Femur (tissue), 1 donor: ENCODE data around the gene AIF1L.
A peak's percentile ranks its signal among the peaks of the same experiment; 100 is the strongest.

Experiments used
- DNase-seq: peaks from one replicate; pipeline ENCODE4 v3.0.0-alpha.2; 2017

AIF1L gene

GRCh38 chr9:131078427-131079366, 17.6 kb upstream of the AIF1L start:
- no peak for DNase-seq

DNA sequence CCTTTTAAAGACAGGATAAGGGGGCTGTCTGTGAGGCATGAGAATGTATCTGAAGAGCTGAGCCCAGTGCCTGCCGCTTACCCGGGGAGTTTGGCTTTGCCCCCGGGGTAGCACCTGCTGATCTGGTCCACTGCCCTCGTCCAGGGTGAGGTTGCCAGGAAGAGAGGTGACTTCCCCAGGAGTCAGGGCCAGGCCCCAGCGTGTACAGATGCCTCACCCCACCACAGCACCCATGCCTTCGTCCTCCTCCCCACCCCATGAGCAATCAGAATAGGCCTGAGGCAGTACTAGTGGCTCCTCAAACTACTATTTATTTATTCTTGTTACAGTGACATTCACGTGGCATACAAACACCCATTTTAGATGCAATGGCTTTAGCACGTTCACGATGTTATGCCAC, 15.7 kb upstream of the AIF1L start:
- DNase-seq, result no peak

GRCh38 chr9:131081868-131082267, 14.5 kb upstream of the AIF1L start:
- no peak for DNase-seq

DNA sequence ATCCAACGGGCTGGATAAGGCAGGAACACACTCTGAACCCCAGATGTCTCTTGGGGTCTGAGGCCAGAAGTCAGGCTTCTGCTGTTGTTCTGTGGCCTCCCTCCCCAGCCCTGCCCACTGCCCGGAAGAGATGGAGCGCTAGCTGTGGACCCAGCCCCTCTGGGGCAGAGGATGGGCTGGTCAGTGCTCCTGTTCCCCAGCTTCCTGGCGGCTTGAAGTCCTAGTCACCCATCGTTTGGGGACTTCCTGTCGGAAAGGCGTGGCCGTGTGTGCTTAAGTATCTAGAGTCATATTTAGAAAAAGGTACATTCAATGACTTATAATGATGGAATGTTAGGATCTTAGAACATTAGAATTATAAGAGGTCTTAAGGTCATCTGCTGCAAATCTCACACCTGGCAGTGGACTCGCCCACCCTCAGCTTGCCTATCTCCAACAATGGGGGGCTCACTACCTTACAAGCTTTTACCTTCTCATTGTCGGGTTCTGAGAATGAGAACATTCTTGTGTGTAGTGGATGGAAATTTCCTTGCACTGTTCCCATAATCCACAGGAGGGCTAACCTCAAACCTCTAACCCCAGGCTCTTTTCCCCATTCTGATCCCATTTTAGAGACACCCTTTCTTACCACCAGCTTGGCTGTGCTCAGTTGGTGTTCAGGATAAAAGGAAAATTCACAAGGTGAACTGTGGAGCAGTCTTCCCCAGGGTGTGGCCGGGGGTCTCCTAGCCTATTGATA, 13.4 kb upstream of the AIF1L start:
- no peak for DNase-seq

- no peak for DNase-seq
These were observed 11.5 kb upstream of the AIF1L start for GRCh38 chr9:131084661-131085369.

DNA sequence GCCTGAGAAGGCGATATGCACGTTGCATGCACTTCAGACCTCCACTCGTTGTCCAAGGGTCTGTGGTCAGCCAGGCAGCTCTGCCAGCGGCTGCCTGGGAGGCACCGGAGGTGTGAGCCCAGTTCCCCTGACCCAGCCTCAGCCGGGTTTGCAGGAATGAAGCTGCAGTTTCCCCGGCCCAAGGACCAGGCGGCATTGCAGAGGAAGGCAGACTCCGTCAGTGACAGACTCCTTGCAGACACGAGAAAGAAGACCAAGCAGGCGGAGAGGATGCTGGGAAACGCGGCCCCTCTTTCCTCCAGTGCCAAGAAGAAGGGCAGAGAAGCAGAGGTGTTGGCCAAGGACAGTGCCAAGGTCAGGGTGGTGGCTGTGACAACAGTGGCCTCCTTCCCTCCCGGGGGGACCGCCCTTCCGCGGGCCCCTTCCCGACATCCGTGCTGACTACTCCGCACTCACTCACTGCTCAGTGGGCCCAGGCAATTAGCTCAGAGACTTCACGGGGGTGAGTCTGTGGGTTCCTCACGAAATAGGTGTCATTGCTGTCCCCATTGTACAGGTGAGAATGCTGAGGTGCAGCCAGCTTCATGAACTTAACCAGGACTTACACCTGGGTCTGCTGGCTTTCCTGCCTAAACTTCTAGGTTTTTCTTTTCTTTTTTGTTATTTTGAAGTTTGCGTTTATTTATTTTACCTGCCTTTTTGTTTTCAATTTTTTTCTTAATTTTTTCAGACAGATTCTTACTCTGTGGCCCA, 10.8 kb upstream of the AIF1L start:
- DNase-seq, result no peak

GRCh38 chr9:131087354-131087893, 8.9 kb upstream of the AIF1L start:
- DNase-seq, result no peak

DNA sequence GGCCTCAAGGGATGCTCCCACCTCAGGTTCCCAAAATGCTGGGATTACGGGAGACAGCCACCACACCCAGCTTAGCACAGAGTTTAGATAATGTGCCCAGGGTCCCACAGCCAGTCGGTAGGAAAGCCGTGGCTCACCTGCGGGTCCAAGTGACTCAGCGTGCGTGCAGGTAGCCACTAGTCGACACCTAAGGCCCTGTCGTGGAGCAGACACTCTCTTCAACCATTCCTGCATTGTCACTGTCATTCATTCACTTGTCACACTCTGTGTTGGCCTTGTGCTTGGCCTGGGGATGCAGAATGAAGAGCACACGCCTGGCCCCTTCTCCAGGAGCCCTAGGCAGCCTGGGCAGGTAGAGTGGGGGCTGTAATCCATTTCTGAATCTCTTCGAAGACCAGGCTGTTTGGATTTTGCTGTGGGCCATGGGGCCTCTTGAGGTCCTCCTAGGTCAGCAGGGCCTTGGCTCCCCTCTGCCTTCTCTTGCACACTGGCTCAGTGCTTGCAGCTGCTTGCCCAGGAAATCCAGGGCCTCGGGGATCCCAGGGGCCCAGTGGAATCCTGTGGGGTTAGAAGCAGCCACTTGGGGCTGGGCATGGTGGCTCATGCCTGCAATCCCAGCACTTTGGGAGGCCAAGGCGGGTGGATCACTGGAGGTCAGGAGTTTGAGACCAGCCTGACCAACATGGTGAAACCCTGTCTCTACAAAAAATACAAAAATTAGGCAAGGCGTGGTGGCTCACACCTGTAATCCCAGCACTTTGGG, 6.1 kb upstream of the AIF1L start:
- no peak for DNase-seq

GRCh38 chr9:131091352-131091992, 4.9 kb upstream of the AIF1L start:
- DNase-seq, result no peak

DNA sequence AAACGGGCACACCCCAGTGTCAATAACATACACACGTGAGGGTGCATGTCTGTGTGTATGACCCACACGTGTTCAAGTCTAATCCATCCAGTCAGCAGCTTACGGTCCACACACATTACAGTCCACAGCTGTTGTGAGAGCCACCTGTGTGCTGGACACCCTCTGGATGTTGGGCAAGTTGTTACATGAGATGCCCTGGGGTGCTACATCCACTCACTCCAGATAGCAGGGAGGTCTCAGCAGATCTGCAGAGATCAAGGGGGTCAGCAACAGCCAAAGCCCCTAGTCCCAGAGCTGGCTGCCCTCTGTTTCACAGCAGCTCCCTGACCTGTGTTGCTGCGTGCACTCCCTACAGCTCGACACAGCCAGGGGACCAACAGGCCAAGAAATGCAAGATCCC, 4.3 kb upstream of the AIF1L start:
- DNase-seq, result no peak

DNA sequence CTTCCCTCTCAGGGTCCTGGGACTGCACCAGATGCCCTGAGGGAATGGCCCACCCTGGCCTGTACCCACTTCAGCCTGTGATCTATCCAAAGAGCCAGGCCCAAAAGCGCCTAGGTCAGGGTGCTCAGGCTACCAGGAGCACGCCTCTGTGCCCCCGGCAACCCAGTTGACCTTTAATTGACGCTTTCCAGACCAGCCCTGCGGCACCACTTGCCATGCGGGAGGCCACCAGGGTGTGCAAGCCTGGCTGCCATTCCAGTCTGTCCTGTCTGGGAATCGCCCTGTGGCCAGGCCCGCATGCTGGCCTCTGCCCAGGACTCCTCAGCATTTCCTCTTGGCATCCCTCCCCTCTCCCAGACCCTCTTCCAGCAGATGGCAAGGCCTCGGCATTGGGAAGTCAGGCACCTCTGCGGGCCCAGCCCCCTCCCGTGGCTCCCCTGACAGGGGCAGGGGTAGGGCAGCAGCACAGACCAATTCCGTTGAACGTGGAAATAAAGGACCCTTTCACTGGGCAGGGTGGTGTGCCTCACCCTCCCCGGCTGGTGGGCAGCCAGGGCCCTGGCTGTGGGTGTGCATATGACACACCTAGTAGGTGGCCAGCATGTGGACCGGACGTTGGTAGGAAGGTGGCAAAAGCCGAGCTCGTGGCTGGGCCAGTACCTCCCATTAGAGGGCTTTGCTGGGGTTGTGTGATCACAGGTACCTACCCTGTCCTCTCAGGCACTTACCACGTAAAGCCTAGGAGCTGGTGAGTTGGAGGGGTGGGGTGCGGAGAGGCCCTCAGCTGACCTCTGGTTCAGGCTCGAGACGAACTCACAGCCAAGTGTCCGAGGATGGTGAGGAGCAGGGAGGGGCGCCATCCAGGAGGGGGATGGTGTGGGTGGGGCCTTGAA, 3.5 kb upstream of the AIF1L start:
- no peak for DNase-seq

- no peak for DNase-seq
These were observed 2.3 kb upstream of the AIF1L start for GRCh38 chr9:131094015-131094414.

DNA sequence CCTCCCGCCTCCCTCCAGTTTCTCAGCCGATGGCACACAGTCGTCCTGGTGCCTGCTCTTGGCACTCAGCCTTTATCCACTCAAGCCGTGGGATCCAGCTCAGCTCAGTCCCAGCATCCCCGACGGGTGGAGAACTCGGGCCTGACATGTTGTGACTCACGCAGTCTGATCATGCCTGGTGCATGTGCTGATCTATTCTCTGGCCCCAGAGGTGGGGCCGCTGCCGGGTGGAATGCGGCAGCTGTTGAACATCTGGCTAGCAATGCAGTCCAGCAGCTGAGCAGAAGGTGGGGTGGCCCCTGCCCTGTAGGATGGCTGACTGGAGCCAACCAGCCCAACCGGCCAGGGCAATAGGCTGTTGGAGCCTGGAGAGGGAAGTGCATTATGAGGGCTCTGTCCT, 1.7 kb upstream of the AIF1L start:
- DNase-seq, result peak; percentile 67

DNA sequence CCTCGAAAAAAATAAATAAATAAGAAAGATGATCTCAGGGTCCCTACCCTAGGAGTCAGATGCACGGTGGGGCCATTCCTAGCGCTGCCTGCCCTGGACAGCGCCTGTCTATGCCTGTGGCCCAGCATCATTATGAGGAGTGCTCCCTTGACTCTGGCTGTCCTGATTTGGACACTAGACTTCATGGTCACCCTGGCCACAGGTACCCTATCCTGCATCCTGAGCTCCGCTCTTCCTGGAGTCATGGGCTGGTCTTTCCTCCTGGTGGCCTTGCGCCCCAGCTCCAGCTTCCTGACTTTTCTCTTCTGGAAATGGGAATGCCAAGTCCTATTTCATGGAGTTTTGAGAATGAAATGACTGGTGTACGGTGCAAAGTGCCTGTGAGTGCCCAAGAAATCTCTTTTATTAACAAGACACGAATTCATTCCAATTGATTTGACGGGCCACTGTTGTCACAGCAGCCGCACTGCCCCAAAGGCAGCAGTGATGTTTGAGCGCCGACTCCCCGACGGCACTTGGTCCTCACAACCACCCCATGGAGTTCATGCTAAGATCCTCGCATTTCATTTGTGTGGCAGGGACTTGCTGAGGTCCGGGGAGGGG, 564 bp upstream of the AIF1L start:
- DNase-seq, result no peak

GRCh38 chr9:131097126-131097947, 1.0 kb downstream of the AIF1L start:
- no peak for DNase-seq

- DNase-seq, result no peak
These were observed 1.6 kb downstream of the AIF1L start for GRCh38 chr9:131097948-131098278.

DNA sequence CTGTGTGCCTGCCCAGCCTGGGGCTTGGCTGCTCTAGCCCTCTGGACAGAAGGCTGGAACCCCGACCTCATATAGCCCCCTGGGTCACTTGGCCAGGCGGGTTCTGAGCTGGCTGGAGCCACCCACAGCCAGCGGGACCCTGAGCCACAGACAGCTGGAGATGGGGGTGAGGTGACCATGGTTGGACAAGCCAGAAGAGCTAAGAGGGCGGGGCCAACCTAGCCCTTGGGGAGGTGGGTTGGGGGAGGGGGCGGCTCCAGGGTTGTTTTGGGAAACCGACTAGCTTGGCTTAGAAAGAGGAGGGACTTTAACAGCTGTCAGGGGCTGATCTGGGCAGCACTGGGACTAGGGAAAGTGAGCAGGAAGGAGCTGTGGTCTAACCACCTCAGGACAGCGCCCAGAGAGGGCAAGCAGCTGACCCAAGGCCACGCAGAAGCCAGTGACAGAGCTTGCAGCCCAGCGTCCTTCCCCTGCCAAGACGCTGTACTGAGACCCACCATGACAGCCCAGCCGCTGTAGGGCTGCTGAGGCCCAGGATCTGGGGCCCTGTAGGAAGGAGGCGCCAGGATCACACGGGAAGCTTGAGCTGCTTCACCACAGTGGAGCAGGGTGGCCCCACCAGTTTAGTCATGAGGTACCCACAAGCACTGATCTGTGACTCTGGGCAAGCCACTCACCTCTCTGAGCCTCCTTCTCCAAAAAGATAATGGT, 2.2 kb downstream of the AIF1L start:
- DNase-seq, result no peak

DNA sequence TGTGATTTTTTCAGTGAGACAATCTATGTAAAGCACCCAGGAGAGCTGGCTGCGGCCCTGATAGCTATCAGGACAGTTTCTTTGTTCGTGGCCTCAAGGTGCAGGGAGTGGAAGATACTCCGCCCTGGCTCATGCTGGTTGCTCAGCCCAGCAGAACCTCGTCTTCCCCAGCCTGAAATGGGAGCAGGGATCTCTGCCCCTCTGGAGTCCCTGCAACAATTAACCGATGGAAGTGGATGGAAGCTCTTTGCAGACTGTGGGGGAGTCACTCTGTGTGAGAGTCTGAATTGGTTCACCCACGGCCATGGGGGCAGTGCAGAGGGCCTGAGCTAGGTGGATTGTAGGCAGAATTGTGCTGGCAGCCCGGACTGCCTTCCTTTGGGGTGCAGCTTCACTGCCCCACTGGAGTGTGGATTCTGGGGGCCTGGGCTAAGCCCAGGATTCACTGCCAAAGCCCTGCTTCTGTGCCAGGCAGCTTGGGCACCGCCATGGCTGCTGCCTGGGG, 2.8 kb downstream of the AIF1L start:
- no peak for DNase-seq
